ENCODE results near the gene SPC24.
"Not testable (repeated sequence)": the region's sequence is repeated elsewhere in the genome, so short reads cannot be mapped to it uniquely, and the experiment has no call there.

DNA sequence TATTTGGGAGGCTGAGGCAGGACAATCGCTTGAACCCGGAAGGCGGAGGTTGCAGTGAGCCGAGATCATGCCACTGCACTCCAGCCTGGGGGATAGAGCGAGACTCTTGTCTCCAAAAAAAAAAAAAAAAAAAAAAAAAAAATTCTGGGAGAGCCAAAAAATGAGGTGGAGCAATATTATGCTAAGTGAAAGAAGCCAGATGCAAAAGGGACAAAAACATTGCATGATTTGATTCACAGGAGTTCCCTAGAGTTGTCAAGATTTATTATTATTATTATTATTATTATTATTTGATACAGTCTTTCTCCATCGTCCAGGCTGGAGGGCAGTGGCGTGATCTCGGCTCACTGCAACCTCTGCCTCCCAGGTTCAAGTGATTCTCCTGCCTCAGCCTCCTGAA, 25.4 kb upstream of the SPC24 start:
- TF ChIP-seq POLR2AphosphoS5 (IDR thresholded peaks at IDR 0.05; ENCODE audit: insufficient read depth, low read depth, low read length); POLR2A (IDR thresholded peaks at IDR 0.05; ENCODE audit: low read depth, low read length); JUN (IDR thresholded peaks at IDR 0.05; ENCODE audit: borderline replicate concordance, insufficient read depth, insufficient read length, low read depth); EZH2 (IDR thresholded peaks at IDR 0.05; ENCODE audit: borderline replicate concordance, low read depth, low read length, severe bottlenecking); MYC (IDR thresholded peaks at IDR 0.05; ENCODE audit: low read depth, low read length): not testable (repeated sequence)
- TF ChIP-seq, protein P1, sequence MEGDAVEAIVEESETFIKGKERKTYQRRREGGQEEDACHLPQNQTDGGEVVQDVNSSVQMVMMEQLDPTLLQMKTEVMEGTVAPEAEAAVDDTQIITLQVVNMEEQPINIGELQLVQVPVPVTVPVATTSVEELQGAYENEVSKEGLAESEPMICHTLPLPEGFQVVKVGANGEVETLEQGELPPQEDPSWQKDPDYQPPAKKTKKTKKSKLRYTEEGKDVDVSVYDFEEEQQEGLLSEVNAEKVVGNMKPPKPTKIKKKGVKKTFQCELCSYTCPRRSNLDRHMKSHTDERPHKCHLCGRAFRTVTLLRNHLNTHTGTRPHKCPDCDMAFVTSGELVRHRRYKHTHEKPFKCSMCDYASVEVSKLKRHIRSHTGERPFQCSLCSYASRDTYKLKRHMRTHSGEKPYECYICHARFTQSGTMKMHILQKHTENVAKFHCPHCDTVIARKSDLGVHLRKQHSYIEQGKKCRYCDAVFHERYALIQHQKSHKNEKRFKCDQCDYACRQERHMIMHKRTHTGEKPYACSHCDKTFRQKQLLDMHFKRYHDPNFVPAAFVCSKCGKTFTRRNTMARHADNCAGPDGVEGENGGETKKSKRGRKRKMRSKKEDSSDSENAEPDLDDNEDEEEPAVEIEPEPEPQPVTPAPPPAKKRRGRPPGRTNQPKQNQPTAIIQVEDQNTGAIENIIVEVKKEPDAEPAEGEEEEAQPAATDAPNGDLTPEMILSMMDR (IDR thresholded peaks at IDR 0.05; ENCODE audit: extremely low read depth in 1 of 2, insufficient read depth in 1 of 2, low read depth in 1 of 2, low read length in 2 of 2) = not testable (repeated sequence)
- TF ChIP-seq, protein P2, sequence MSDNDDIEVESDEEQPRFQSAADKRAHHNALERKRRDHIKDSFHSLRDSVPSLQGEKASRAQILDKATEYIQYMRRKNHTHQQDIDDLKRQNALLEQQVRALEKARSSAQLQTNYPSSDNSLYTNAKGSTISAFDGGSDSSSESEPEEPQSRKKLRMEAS (IDR thresholded peaks at IDR 0.05; ENCODE audit: insufficient read depth, insufficient read length) = not testable (repeated sequence)

All from endothelial cell of umbilical vein (primary cell).